RPMI8226 (cell line): ENCODE data around the gene ADORA2A.

ENCODE experiments used
- DNase-seq: peaks from one replicate; pipeline ENCODE4 v3.0.0-alpha.2; 2015

The ADORA2A gene

DNA sequence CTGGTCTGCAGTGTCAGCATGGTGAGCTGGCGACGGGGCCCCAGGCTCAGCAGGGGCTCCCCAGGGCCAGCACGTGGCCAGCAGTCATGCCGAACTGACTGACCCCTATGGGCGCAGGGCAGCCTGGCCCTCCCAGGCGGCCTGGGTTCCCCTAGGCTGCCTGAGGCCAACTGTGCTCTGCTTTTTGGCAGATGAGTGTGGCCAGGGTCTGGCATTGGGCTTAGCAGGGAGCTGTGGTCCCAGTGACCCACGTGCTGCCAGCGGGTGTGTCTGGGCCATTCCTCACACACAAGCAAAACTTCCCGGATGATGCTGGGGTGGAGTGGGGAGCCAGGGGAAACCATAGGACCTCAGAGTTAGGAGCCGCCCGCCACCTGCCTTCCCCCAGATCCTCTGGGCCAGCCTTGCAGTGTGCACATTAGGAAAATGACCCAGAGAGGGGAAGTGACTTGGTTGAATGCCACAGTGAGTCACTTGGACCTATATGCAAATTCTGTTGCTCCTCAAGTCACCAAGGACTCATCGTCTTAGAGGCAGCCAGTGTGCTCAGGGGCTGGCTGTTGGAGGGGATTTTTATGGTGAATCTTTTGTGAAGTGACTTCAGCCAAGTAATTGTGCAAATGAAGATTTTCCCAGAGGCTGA lies 6.5 kb downstream of the ADORA2A start:
- DNase-seq = peak; percentile 73

DNA sequence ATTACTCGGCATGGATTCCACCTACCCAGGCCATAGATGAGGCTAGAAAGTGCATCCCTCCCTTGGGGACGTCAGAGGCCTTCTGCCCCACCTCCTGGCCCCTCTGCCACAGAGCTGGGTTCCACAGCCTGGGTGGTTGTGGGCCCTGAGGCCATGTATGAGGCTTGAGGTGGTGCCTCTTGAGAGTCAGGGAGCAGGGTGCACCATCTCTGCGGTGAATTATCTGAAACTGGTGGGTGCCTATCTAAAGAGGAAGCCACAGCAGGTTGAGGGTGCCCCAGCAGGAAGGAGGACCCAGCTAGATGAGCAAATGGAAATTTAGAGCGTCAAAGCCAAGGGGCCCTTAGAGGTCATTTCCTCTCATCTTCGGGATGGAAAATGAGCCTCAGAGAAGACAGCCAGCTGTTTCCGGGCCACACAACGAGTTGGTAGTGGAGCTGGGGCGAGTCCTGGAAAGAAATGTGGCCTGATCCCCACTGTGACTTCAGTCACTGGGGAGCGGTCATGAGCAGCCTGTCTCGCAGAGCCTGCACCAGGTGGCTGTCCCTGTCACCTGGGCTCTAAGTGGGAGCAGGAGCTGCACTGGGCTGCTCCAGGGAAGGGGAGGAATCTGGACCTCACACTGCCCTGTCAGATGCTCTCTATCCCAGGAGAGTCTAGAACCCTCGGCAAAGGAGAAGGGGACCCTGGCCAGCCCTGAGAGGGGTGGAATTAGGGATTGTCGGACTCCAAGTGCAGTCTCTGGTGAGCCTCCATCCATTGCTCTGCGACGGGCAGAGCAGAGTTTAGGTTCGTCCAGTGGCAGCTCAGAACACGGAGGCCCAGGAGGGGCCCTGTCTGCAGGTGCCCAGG lies 7.3 kb downstream of the ADORA2A start:
- peak; percentile 80 for DNase-seq

DNA sequence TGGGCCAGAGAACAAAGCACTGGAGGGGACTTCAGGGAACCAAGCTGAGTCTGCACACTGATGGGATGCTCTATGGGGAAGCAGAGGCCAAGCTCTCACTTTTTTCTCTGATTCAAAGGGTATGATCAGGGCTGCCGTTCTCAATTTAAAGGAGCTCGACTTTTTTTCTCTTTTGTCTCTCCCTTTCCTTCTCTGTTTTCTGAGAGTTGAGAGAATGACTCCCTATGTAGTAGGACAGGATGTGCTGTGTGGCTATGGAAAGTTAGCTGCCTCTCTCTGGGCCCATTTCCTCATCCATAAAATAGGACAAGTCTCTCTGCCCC lies 7.9 kb downstream of the ADORA2A start:
- DNase-seq = no peak

DNA sequence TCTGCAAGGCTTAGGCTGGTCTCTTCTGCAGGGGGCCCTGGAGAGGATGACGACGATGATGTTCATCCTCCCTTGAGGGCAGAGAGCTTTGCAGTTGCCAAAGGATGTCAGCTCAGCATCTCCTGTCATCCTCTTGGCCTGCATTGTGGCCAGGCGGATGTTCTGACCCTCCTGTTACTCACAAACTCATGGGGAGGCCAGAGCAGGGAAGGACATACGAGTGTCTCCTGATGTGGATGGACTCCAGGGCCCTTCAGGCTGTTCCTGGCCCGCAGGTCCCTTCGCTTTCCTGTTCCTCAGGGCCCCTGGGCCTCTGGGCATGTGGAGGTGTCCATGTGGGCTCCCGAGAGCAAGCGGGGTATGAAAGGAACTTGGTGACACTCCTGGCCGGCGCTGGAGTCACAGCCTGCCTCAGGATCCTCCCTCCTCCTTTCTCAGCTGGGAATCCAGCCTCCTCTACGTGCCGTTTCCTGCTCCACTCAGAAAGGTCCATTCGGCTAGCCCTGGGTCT lies 8.5 kb downstream of the ADORA2A start:
- DNase-seq = no peak

DNA sequence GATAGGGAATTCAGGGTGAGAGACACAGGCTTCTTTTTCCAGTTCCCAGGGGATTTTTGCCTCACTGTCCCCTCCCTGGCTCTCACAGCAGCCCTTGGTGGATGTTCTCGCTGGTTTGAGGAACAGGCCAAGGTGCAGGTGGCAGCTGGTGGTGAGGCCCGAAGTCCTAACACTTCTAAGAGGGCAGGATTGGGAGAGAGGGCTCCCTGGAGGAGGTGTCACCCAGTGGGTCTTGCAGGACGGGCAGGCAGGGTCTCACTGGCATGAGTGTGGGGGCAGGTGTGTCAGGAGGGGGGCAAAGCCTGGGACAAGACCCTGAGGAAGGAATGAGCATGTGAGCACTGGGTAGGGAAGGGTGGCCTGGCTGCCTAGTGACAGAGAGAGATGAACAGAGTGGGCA lies 9.2 kb downstream of the ADORA2A start:
- no peak for DNase-seq

DNA sequence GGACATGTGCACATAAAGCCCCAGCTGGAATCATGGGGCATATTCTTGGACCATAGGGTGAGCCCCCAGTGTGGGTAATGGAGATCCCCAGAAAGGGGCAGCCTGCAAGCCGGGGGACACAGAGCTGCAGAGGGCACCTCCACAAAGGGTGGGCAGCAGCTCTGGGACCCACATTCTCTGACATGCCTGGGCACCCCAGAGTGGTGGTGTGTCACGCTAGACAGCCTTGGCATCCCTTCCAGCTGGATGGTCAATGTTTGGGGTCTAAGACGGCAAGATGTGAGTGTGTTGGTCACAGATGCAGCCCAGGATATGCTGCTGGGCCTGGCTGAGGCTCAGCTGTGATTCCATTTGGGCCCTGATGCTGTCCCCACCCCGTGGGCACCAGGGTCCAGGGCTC lies 9.7 kb downstream of the ADORA2A start:
- DNase-seq = no peak

DNA sequence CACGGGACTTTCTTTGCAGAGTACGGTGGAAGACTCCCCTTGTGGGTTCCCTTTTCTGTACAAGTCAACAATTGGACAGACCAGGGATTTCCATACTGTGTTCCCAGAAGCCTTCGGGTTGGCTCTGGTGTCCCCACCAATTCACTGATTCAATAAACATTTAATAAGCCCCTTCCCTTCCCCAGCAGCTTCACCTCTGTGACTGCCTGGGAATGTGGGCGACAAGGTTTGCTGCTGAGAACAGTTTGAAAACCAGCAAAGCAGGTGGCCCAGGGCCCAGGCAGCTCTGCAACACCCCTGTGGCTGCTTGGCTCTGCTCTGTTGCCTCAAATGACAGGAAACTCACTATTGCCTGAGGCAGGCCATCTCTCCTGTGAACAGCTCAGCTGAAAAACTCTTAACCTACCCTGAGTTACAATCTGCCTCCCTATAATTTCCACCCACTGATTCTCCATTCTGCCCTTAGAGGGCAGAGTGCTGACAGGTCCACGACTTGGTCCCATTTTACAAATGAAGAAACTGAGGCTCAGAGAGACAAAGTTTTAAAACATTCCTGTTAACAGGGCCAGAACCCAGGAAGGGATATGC lies 10.4 kb downstream of the ADORA2A start:
- no peak for DNase-seq

DNA sequence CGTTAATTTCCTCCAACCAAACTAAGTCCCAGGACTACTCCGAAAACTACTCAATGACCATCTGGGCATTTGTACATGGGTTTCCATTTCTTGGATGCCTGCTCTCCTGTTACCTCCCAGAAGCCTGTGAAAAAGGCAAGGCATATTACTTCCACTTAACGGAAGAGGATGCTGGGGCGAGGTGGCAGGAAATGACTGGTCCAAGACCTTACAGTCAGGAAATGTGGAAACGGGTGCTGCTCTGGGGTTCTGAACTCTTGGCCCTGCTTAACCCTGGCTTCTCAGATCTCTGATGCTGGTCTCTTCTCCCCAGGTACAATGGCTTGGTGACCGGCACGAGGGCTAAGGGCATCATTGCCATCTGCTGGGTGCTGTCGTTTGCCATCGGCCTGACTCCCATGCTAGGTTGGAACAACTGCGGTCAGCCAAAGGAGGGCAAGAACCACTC lies 12.9 kb downstream of the ADORA2A start:
- no peak for DNase-seq

DNA sequence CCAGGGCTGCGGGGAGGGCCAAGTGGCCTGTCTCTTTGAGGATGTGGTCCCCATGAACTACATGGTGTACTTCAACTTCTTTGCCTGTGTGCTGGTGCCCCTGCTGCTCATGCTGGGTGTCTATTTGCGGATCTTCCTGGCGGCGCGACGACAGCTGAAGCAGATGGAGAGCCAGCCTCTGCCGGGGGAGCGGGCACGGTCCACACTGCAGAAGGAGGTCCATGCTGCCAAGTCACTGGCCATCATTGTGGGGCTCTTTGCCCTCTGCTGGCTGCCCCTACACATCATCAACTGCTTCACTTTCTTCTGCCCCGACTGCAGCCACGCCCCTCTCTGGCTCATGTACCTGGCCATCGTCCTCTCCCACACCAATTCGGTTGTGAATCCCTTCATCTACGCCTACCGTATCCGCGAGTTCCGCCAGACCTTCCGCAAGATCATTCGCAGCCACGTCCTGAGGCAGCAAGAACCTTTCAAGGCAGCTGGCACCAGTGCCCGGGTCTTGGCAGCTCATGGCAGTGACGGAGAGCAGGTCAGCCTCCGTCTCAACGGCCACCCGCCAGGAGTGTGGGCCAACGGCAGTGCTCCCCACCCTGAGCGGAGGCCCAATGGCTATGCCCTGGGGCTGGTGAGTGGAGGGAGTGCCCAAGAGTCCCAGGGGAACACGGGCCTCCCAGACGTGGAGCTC lies 13.5 kb downstream of the ADORA2A start:
- no peak for DNase-seq

DNA sequence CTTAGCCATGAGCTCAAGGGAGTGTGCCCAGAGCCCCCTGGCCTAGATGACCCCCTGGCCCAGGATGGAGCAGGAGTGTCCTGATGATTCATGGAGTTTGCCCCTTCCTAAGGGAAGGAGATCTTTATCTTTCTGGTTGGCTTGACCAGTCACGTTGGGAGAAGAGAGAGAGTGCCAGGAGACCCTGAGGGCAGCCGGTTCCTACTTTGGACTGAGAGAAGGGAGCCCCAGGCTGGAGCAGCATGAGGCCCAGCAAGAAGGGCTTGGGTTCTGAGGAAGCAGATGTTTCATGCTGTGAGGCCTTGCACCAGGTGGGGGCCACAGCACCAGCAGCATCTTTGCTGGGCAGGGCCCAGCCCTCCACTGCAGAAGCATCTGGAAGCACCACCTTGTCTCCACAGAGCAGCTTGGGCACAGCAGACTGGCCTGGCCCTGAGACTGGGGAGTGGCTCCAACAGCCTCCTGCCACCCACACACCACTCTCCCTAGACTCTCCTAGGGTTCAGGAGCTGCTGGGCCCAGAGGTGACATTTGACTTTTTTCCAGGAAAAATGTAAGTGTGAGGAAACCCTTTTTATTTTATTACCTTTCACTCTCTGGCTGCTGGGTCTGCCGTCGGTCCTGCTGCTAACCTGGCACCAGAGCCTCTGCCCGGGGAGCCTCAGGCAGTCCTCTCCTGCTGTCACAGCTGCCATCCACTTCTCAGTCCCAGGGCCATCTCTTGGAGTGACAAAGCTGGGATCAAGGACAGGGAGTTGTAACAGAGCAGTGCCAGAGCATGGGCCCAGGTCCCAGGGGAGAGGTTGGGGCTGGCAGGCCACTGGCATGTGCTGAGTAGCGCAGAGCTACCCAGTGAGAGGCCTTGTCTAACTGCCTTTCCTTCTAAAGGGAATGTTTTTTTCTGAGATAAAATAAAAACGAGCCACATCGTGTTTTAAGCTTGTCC lies 14.3 kb downstream of the ADORA2A start:
- no peak for DNase-seq

DNA sequence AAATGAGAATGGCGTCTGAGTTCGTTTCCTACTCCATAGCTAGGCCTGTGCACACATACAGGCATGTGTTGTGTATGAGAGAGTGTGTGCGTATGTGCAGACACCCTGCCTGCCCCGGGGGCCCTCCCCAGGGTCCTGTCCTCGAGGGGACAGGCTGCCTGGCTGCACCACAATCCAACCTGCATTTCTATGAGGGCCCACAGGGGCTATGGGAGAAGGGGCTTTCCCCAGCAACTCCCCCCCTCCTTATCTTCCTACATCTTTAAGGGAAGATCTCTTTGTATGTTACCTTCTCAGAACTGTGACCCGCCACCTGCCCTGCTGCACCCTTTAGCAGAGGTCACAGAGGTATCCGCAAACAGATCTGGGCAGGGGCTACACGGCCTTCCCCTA lies 14.9 kb downstream of the ADORA2A start:
- DNase-seq = no peak

DNA sequence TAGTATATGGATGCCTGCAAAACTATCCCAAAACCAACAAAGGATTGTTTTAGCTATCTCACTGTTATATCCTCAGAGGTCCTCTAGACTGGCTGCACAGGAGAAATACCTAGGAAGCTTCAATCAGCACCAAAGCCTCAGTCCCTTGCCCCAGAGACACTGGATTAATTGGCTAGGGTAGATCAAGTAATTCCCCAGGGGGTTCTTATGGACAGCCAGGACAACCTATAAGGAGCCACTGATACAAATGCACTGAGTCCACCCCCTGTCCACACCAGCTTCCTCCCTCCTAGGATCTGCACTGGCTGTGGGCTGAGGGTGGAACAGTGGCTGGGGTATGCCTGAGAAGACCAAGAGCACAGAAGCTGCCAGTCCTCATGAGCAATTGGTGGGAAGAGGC lies 16.3 kb downstream of the ADORA2A start:
- no peak for DNase-seq

DNA sequence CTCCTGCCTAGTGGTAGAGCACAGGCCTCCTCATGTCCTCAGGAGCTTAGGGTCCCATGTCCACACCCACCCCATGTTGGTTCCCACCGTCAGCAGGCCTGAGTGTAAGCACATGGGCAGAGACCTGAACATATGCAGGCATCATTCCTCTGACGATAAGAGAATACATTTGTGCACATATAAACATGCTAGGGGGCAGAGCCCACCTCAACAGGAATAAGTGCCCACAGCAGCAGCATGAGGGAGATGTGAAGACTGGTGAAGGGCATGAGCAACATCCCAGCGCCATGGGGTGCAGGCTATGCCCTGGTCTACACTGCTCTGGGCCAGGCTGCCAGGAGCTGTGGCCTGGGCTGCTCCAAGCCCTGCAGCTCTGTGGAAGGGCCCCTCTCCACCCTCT lies 16.9 kb downstream of the ADORA2A start:
- DNase-seq = no peak

DNA sequence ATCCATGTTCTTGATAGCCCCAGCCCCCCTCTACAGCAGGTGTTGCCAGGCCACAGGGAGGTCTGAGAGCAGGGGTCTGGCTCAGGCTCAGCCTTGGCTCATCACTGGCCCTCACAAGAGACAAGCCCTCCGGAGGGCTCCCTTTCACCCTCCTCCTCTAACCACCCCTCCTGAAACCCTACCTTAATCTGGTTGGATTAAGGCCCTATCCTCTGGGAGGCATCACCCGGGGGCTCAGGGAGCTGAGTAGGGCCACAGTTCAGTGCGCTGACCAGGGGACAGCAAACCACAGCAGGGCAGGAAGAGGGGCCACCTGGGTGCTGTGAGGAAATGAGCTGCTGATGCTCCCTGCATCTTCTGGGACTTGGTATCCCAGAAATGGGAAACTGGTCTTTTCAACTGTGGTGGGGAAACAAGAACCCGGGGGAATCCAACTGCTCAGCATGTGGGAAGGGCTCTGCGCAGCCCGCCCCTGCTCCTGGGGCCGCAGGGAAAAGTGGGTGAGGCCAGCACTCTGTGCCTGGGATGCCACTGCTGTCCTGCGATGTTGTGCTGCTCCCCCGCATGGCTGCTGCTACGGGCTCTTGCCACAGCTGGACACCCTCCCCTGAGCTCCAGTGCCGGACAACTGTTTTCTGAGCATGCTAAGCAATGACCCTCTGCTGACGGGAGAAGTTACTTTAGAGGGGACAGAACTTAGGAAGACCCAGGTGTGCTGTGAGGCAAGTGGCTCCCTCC lies 17.5 kb downstream of the ADORA2A start:
- DNase-seq = no peak

DNA sequence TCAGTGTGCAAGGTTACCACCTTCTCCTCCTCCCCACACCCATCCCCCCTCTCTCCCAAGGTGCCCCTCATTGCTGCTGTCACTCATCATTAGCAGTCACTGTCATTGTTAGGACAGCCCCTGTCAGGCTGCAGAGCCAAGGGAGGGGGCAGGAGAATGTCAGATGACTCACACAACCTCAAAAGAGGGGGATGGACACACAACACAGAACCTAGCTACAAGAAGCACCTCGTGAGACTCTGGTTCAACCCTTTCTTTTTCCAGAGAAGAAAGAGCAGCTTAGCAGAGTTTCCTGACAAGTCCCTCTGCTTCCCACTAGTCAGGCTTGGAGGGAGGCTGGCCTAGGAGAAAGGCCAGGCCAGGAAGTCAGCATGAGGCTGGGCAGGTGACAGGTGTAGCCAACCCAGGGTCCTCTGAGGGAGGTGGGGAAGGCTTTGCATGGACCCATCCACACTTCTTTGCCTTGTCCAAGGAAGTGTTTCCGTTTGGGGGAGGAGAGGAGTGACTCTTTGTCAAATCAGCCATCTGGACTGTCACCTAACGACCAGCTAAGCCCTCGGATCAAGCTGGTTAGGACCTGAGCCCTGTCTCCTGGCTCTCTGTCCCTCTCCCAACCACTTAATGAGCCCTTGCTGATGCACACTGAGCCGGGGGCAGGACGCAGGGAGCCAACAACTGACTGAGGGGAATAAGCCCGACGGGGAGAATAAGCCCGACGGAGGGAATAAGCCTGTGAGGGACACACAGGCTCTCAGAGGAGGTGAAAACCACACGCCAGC lies 18.3 kb downstream of the ADORA2A start:
- DNase-seq = no peak

DNA sequence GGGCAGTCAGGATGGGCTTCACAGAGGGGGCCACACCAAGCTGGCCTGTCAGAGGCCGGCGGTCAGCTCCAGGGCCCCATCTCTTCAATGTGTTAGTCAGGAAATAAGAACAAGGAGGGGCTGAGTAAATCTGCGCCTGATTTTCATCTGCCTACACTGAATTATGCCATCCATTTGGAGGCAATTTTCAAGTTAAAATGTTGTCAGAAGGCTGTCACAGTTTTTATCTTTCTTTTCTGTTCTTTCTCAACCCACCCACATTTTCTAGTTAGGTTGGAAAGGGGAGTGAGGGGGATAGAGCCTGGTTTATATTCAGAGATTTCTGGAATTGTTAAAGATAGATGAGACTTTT lies 18.8 kb downstream of the ADORA2A start:
- DNase-seq = no peak

DNA sequence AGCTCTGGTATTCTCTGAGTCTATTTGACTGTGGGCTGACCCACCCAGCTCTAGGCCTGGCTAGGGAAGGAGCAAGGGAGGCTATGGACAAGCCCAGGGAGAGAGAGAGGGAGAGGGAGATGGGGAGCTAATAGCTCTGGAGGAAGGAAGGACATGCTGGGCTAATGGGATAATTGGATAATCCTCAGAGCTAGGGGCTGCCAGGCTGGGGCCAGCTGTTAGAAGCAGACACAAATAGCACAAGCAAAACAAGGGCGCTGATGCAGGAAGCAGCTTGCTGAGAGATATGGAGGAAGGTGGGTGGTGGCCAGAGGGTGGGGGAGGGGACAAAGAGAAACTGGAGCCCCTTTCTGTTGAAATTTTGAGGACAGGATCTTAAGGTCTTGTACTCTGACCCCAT lies 23.2 kb downstream of the ADORA2A start:
- DNase-seq = no peak

DNA sequence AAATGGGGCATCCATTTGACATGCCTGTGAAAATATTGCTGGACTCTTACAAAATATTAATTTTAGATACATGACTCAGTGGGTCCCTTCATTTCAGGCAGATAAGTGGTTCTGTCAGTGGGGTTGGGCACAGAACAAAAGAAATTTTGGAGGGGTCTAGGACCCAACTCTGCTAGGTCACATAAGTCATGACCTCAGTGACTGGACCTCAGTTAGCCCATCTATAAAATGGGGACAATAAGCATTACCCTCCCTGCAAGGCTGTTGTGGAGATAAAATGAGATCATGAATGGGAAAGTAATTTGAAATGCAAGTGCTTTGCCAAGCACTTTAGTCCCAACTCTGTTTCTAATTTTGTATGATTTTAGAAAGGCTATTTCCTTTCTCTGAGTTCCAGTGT lies 23.8 kb downstream of the ADORA2A start:
- DNase-seq = no peak

DNA sequence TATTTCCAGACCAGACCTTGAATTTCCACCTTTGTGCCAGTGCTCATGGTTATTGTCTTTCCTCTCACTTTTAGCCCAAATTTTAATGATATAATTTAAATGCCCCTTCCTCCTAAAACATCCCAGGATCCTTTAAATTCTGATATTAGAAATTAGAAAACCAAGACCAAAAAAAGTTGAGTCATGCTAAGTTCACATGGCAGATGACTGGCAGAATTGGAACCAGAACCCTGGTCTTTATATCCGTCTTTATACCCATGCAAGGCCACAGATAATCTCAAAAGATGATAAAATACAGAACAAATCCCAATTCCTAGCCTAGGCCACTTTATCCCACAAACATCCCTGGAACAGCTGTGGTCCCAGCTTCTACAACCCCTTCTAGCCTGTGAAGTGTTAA lies 26.5 kb downstream of the ADORA2A start:
- no peak for DNase-seq

DNA sequence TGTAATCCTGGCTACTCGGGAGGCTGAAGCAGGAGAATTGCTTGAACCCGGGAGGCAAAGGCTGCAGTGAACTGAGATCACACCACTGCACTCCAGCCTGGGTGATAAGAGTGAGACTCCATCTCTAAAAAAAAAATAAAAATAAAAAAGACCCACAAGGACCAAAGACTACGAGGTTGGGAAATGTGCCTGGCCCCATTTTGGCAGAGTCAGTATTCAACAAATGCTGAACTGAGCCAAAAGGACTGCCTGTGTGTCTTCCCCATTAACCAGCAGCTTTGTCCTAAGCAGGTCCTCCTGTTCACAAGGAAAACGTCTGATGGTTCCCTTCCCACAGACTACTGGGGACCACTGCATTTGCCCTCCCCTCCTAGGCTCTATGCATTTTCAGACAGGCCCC lies 27.6 kb downstream of the ADORA2A start:
- no peak for DNase-seq
